ENCODE results near the gene NUSAP1.
"Not testable (repeated sequence)": the region's sequence is repeated elsewhere in the genome, so short reads cannot be mapped to it uniquely, and the experiment has no call there.

NUSAP1 gene

GRCh38 chr15:41411441-41411840 is 78.8 kb downstream of the NUSAP1 start:
- no peak for DNase-seq (ENCODE audit: low read depth)

- DNase-seq (ENCODE audit: low read depth): no peak
Measured at GRCh38 chr15:41416128-41416741, 83.6 kb downstream of the NUSAP1 start.

GRCh38 chr15:41416742-41417417 is 84.2 kb downstream of the NUSAP1 start, which contains the start of gene RTF1:
Gene RTF1 (plus strand): TSS chr15:41417095. CDS start chr15:41417116, 21 bp downstream.
- peak; percentile 76 for DNase-seq (ENCODE audit: low read depth)

- peak; percentile 7 for DNase-seq (ENCODE audit: low read depth)
Measured at GRCh38 chr15:41417418-41418195, 84.9 kb downstream of the NUSAP1 start.

GRCh38 chr15:41423979-41424659 is 91.4 kb downstream of the NUSAP1 start:
- DNase-seq (ENCODE audit: low read depth): no peak

GRCh38 chr15:41424809-41425208 is 92.1 kb downstream of the NUSAP1 start:
- no peak for DNase-seq (ENCODE audit: low read depth)

- DNase-seq (ENCODE audit: low read depth): not testable (repeated sequence)
Measured at GRCh38 chr15:41425907-41426306, 93.2 kb downstream of the NUSAP1 start.

- no peak for DNase-seq (ENCODE audit: low read depth)
Measured at GRCh38 chr15:41429003-41429890, 96.6 kb downstream of the NUSAP1 start.

Data from GM04504 (cell line).